HG03025 (cell line): ENCODE data around the gene RRP1.

Experiments used
- ATAC-seq: cut with Tn5 transposase; IDR thresholded peaks from one replicate; pipeline ENCODE4 v1.9.1; 2021; ENCODE audit warnings: mild to moderate bottlenecking, moderate library complexity; ENCODE audit not compliant: unreplicated experiment, low FRiP score

RRP1 gene

GRCh38 chr21:43774163-43774562 lies 15.2 kb upstream of the RRP1 start:
- no peak for ATAC-seq

- no peak for ATAC-seq
Measured at GRCh38 chr21:43775190-43775589, 14.2 kb upstream of the RRP1 start.

- ATAC-seq: peak; percentile 62
Measured at GRCh38 chr21:43775795-43776430, 13.5 kb upstream of the RRP1 start, which contains the start of gene CSTB. CSTB (minus strand) TSS chr21:43776308; CDS start chr21:43776269, 39 bp downstream.

- no peak for ATAC-seq
Measured at GRCh38 chr21:43777953-43778352, 11.4 kb upstream of the RRP1 start.

- ATAC-seq: no peak
Measured at GRCh38 chr21:43778469-43779335, 10.7 kb upstream of the RRP1 start.

- ATAC-seq: no peak
Measured at GRCh38 chr21:43779660-43780059, 9.7 kb upstream of the RRP1 start.

GRCh38 chr21:43781846-43782245 lies 7.5 kb upstream of the RRP1 start:
- no peak for ATAC-seq

- no peak for ATAC-seq
Measured at GRCh38 chr21:43782431-43783097, 6.8 kb upstream of the RRP1 start.

- ATAC-seq: no peak
Measured at GRCh38 chr21:43783098-43783700, 6.2 kb upstream of the RRP1 start.

- no peak for ATAC-seq
Measured at GRCh38 chr21:43785134-43785533, 4.2 kb upstream of the RRP1 start.

GRCh38 chr21:43786300-43786806 lies 3.0 kb upstream of the RRP1 start:
- ATAC-seq: no peak

GRCh38 chr21:43786807-43787440 lies 2.5 kb upstream of the RRP1 start:
- ATAC-seq: no peak

- no peak for ATAC-seq
Measured at GRCh38 chr21:43790010-43790524, 690 bp downstream of the RRP1 start.

GRCh38 chr21:43792406-43792805 lies 3.0 kb downstream of the RRP1 start:
- ATAC-seq: no peak

GRCh38 chr21:43793243-43793642 lies 3.9 kb downstream of the RRP1 start:
- no peak for ATAC-seq

GRCh38 chr21:43794311-43794710 lies 4.9 kb downstream of the RRP1 start:
- ATAC-seq: no peak

GRCh38 chr21:43794857-43795256 lies 5.5 kb downstream of the RRP1 start:
- ATAC-seq: no peak

- ATAC-seq: no peak
Measured at GRCh38 chr21:43797415-43797814, 8.0 kb downstream of the RRP1 start.

GRCh38 chr21:43797925-43798715 lies 8.7 kb downstream of the RRP1 start:
- no peak for ATAC-seq
